HUES64 (cell line): Measurements from ENCODE around the gene TOP2A.

Experiments
- H3K27ac ChIP-seq: 2 replicates; pipeline ENCODE4 v1.7.0; 2013; ENCODE audit warnings: low read depth, low read length, inconsistent platforms
- H3K27me3 ChIP-seq: 2 replicates; pipeline ENCODE4 v1.6.1; 2013; ENCODE audit warnings: mild to moderate bottlenecking, low read length; ENCODE audit not compliant: insufficient read depth
- H3K36me3 ChIP-seq: 2 replicates; pipeline ENCODE4 v1.6.1; 2013; ENCODE audit warnings: mild to moderate bottlenecking, low read length; ENCODE audit not compliant: insufficient read depth
- H3K4me1 ChIP-seq: 2 replicates; pipeline ENCODE4 v1.6.1; 2013; ENCODE audit warnings: mild to moderate bottlenecking, low read length, moderate library complexity; ENCODE audit not compliant: insufficient read depth
- H3K4me3 ChIP-seq: 2 replicates; pipeline ENCODE4 v1.5.1; 2013; ENCODE audit warnings: mild to moderate bottlenecking, low read length, moderate library complexity
- H3K9ac ChIP-seq: 2 replicates; pipeline ENCODE4 v1.6.1; 2013; ENCODE audit warnings: mild to moderate bottlenecking, low read depth, low read length
- H3K9me3 ChIP-seq: 2 replicates; pipeline ENCODE4 v1.6.1; 2013; ENCODE audit warnings: low read depth, low read length; ENCODE audit not compliant: insufficient read depth
- WGBS: fragments of 150-250, 120-280 bp; methylation state at CpG from one replicate; pipeline ENCODE4 v1.1.7; 2013; ENCODE audit warnings: missing lambda C conversion rate; 5-methylcytosine and 5-hydroxymethylcytosine counted together

TOP2A gene

GRCh38 chr17:40352779-40353394 lies 64.8 kb downstream of the TOP2A start:
- H3K9ac ChIP-seq = no peak overlapping the region

GRCh38 chr17:40352237-40352778 lies 65.4 kb downstream of the TOP2A start:
- Histone ChIP-seq H3K27me3 (peaks cover 36% of the 10 kb centered on the region), H3K4me3 (no peak overlapping the region), H3K36me3 (peaks cover 18% of the 10 kb centered on the region; the same call in 1 of the 2 replicates), H3K9me3 (no peaks in the 10 kb centered on the region), H3K4me1 (peaks cover 20% of the 10 kb centered on the region), H3K9ac (no peak overlapping the region), H3K27ac (no peak overlapping the region)
- WGBS = 92% methylated on average over 7 of the region's 7 CpGs

More at GRCh38 chr17:40352779-40353394, 64.8 kb downstream of the TOP2A start:
- WGBS = 76% methylated on average over 9 of the region's 9 CpGs
- peaks cover 18% of the 10 kb centered on the region; the same call in 1 of the 2 replicates for H3K36me3 ChIP-seq
- H3K9me3 ChIP-seq = no peaks in the 10 kb centered on the region
- H3K27ac ChIP-seq = no peak overlapping the region
- H3K4me1 ChIP-seq = peaks cover 17% of the 10 kb centered on the region
- peaks cover 33% of the 10 kb centered on the region for H3K27me3 ChIP-seq
- no peak overlapping the region for H3K4me3 ChIP-seq

- H3K4me1 ChIP-seq = peaks cover 27% of the 10 kb centered on the region
- no peaks in the 10 kb centered on the region for H3K9me3 ChIP-seq
These were observed 66.1 kb downstream of the TOP2A start for GRCh38 chr17:40351359-40352236.

GRCh38 chr17:40350689-40351358 lies 66.9 kb downstream of the TOP2A start:
- Histone ChIP-seq H3K9ac (no peak overlapping the region), H3K36me3 (peaks cover 18% of the 10 kb centered on the region; the same call in 1 of the 2 replicates), H3K27ac (peak overlapping the region; percentile 51; the same call in 1 of the 2 replicates), H3K4me3 (peak overlapping the region; percentile 14; the same call in 1 of the 2 replicates), H3K4me1 (peaks cover 33% of the 10 kb centered on the region), H3K27me3 (peaks cover 45% of the 10 kb centered on the region), H3K9me3 (no peaks in the 10 kb centered on the region)
- 24% methylated on average over 15 of the region's 17 CpGs for WGBS

More at GRCh38 chr17:40351359-40352236, 66.1 kb downstream of the TOP2A start:
- 76% methylated on average over 27 of the region's 27 CpGs for WGBS
- Histone ChIP-seq H3K36me3 (peaks cover 18% of the 10 kb centered on the region; the same call in 1 of the 2 replicates), H3K9ac (no peak overlapping the region), H3K27ac (peak overlapping the region; percentile 51; the same call in 1 of the 2 replicates), H3K27me3 (peaks cover 41% of the 10 kb centered on the region), H3K4me3 (no peak overlapping the region)

GRCh38 chr17:40349895-40350688 lies 67.6 kb downstream of the TOP2A start:
- Histone ChIP-seq H3K4me1 (peaks cover 38% of the 10 kb centered on the region), H3K27me3 (peaks cover 52% of the 10 kb centered on the region), H3K27ac (no peak overlapping the region), H3K9me3 (no peaks in the 10 kb centered on the region), H3K36me3 (peaks cover 18% of the 10 kb centered on the region; the same call in 1 of the 2 replicates), H3K4me3 (no peak overlapping the region), H3K9ac (no peak overlapping the region)
- whole genome bisulfite sequencing = 74% methylated on average over 19 of the region's 19 CpGs

- Histone ChIP-seq H3K9ac (no peak overlapping the region), H3K36me3 (peaks cover 18% of the 10 kb centered on the region; the same call in 1 of the 2 replicates), H3K4me1 (peaks cover 42% of the 10 kb centered on the region), H3K27me3 (peaks cover 58% of the 10 kb centered on the region), H3K27ac (no peak overlapping the region), H3K9me3 (no peaks in the 10 kb centered on the region), H3K4me3 (no peak overlapping the region)
- WGBS = 90% methylated on average over 10 of the region's 10 CpGs
These were observed 68.2 kb downstream of the TOP2A start for GRCh38 chr17:40349477-40349894.

GRCh38 chr17:40348562-40349476 lies 68.9 kb downstream of the TOP2A start:
- WGBS = 88% methylated on average over 17 of the region's 17 CpGs
- H3K9me3 ChIP-seq = no peaks in the 10 kb centered on the region
- H3K27me3 ChIP-seq = peaks cover 65% of the 10 kb centered on the region
- no peak overlapping the region for H3K4me3 ChIP-seq
- H3K36me3 ChIP-seq = peaks cover 18% of the 10 kb centered on the region; the same call in 1 of the 2 replicates
- H3K4me1 ChIP-seq = peaks cover 47% of the 10 kb centered on the region
- no peak overlapping the region for H3K9ac ChIP-seq
- H3K27ac ChIP-seq = no peak overlapping the region

GRCh38 chr17:40348136-40348504 lies 69.6 kb downstream of the TOP2A start:
- Histone ChIP-seq H3K27me3 (peaks cover 72% of the 10 kb centered on the region), H3K36me3 (peaks cover 18% of the 10 kb centered on the region; the same call in 1 of the 2 replicates), H3K9me3 (no peaks in the 10 kb centered on the region), H3K4me1 (peaks cover 54% of the 10 kb centered on the region), H3K27ac (no peak overlapping the region), H3K9ac (no peak overlapping the region), H3K4me3 (peak overlapping the region; percentile 18; the same call in 1 of the 2 replicates)
- 20% methylated on average over 5 of the region's 5 CpGs for WGBS

GRCh38 chr17:40347319-40348135 lies 70.2 kb downstream of the TOP2A start:
- Histone ChIP-seq H3K27ac (no peak overlapping the region), H3K36me3 (peaks cover 14% of the 10 kb centered on the region; the same call in 1 of the 2 replicates), H3K4me3 (peak overlapping the region; percentile 23), H3K9ac (no peak overlapping the region), H3K4me1 (peaks cover 58% of the 10 kb centered on the region), H3K27me3 (peaks cover 78% of the 10 kb centered on the region), H3K9me3 (no peaks in the 10 kb centered on the region)
- WGBS = 19% methylated on average over 6 of the region's 9 CpGs
